HCT116 (cell line): ENCODE measurements around the gene PRR16. TPM values are rescaled to one million over a fixed set of nuclear protein-coding genes. Genes with fewer than 3 reads are reported as not detected.

Experiments used
- ATAC-seq: fragments of 200-7000 bp; cut with Tn5 transposase; 2 replicates; pipeline ENCODE4 v1.9.1; 2020; ENCODE audit warnings: mild to moderate bottlenecking, moderate library complexity
- BruUV-seq: library from RNA; stranded (reverse); fragments of 400-500 nt; replicated peaks from 2 replicates; lab custom pipeline; 2021; lab: Mats Ljungman, UMichigan
- CTCF ChIA-PET: fragments of 300-600 bp; sonication (Branson Sonifier 250); formaldehyde crosslinking; loops from one replicate; lab custom pipeline; 2021; ENCODE audit warnings: antibody characterized with exemption; lab: Charles Lee
- POLR2A ChIA-PET: fragments of 300-600, 350-600 bp; sonication (Branson Sonifier 250); formaldehyde crosslinking; loops from one replicate; lab custom pipeline; 2021; ENCODE audit warnings: antibody characterized with exemption; lab: Charles Lee
- RAD21 ChIA-PET, 2 experiments: fragments of 300-600 bp; sonication (Branson Sonifier 250); formaldehyde crosslinking; loops; one replicate each; lab custom pipeline; 2023; ENCODE audit warnings: low total read pairs in 2 of 2; ENCODE audit not compliant: uncharacterized antibody in 2 of 2, unreplicated experiment in 2 of 2, low non-redundant PET in 1 of 2; lab: Charles Lee
- DNase-seq: peaks from one replicate; pipeline ENCODE4 v3.0.0-alpha.2; 2010; ENCODE audit warnings: low read depth, low spot score
- H2AFZ ChIP-seq: fragments of 200-600 bp; shearing (Covaris generic), sonication (generic); 2 replicates; pipeline ENCODE4 v1.6.1; 2017; ENCODE audit warnings: low read depth, mixed run types, mixed read lengths, antibody characterized with exemption, low read length; ENCODE audit not compliant: poor library complexity, severe bottlenecking
- H3K27ac ChIP-seq: 2 replicates; pipeline ENCODE4 v1.5.1; 2012; ENCODE audit warnings: low read depth, low read length
- H3K27me3 ChIP-seq: fragments of 200-600 bp; sonication (generic); 2 replicates; pipeline ENCODE4 v1.6.1; 2016; ENCODE audit warnings: mixed run types, low read length, mixed read lengths; ENCODE audit not compliant: insufficient read depth
- H3K36me3 ChIP-seq, 2 experiments: fragments of 200-500 bp in 1 of 2; fragments of 200-600 bp in 1 of 2; sonication (Bioruptor generic) in 1 of 2; sonication (generic) in 1 of 2; 2 replicates each; pipeline versions ENCODE4 v1.5.1 to v1.6.1; 2014 to 2016; ENCODE audit warnings: low read length in 2 of 2, inconsistent platforms in 1 of 2, mixed read lengths in 1 of 2, mixed run types in 1 of 2; ENCODE audit not compliant: insufficient read depth in 2 of 2, control insufficient read depth in 1 of 2
- H3K4me1 ChIP-seq, 2 experiments: fragments of 200-600 bp in 1 of 2; sonication (generic) in 1 of 2; 2 replicates each; pipeline versions ENCODE4 v1.5.1 to v1.6.1; 2012 to 2017; ENCODE audit warnings: low read length in 2 of 2, inconsistent platforms in 1 of 2, mild to moderate bottlenecking in 1 of 2, mixed read lengths in 1 of 2, mixed run types in 1 of 2, moderate library complexity in 1 of 2; ENCODE audit not compliant: insufficient read depth in 2 of 2, control insufficient read depth in 1 of 2
- H3K4me2 ChIP-seq: fragments of 200-600 bp; sonication (generic); 2 replicates; pipeline ENCODE4 v1.6.1; 2017; ENCODE audit warnings: mixed run types, low read length, mixed read lengths
- H3K4me3 ChIP-seq, 2 experiments: fragments of 200-600 bp in 1 of 2; sonication (generic) in 1 of 2; replicated peaks in 1 of 2; 2 replicates each; pipeline ENCODE4 v1.5.1; 2011 to 2016; ENCODE audit warnings: low read length in 2 of 2, control low read depth in 1 of 2, low read depth in 1 of 2, mild to moderate bottlenecking in 1 of 2, mixed read lengths in 1 of 2, mixed run types in 1 of 2
- H3K79me2 ChIP-seq: fragments of 200-600 bp; sonication (generic); 2 replicates; pipeline ENCODE4 v1.6.1; 2017; ENCODE audit warnings: mild to moderate bottlenecking, mixed run types, low read length, moderate library complexity, mixed read lengths; ENCODE audit not compliant: insufficient read depth
- H3K9ac ChIP-seq: fragments of 200-600 bp; sonication (generic); 2 replicates; pipeline ENCODE4 v1.6.1; 2016; ENCODE audit warnings: low read length, mixed read lengths
- H3K9me2 ChIP-seq: fragments of 200-600 bp; sonication (generic), shearing (Covaris generic); 2 replicates; pipeline ENCODE4 v1.6.1; 2017; ENCODE audit warnings: mixed run types, mild to moderate bottlenecking, moderate library complexity; ENCODE audit not compliant: insufficient read depth
- H3K9me3 ChIP-seq, 2 experiments: fragments of 200-500 bp in 1 of 2; fragments of 200-600 bp in 1 of 2; sonication (Bioruptor generic) in 1 of 2; sonication (generic) in 1 of 2; 2 replicates each; pipeline ENCODE4 v1.6.1; 2014 to 2017; ENCODE audit warnings: low read length in 2 of 2, mixed read lengths in 2 of 2, inconsistent platforms in 1 of 2, low read depth in 1 of 2, mild to moderate bottlenecking in 1 of 2, mixed run types in 1 of 2, moderate library complexity in 1 of 2; ENCODE audit not compliant: control insufficient read depth in 1 of 2, insufficient read depth in 1 of 2
- H4K20me1 ChIP-seq: fragments of 200-600 bp; sonication (generic), shearing (Covaris generic); 2 replicates; pipeline ENCODE4 v1.6.1; 2017; ENCODE audit warnings: mixed run types, mild to moderate bottlenecking, moderate library complexity; ENCODE audit not compliant: insufficient read depth
- ZBTB33 ChIP-seq: IDR thresholded peaks from 2 replicates; pipeline ENCODE4 v1.6.1; 2011; ENCODE audit warnings: mild to moderate bottlenecking, low read length, moderate library complexity; ENCODE audit not compliant: insufficient replicate concordance; ENCODE audit errors: extremely low read depth
- intact Hi-C: fragments of 100-400 bp; cut with micrococcal nuclease; formaldehyde crosslinking; loops from 2 replicates; pipeline ENCODE4 v1.10.0; 2022
- total RNA-seq: library from RNA; stranded (reverse); gene quantifications from one replicate; pipeline ENCODE4 v1.2.1, GENCODE V29; 2021; ENCODE audit not compliant: unreplicated experiment
- TF ChIP-seq, protein P1 (sequence below): IDR thresholded peaks from 2 replicates; pipeline ENCODE4 v1.6.1; 2012

PRR16 gene
- total RNA-seq, 1 experiment from 2014 or later: 0.42 TPM

GRCh38 chr5:120567066-120567465, 103.0 kb downstream of the PRR16 start:
- ATAC-seq: no peak
- Histone ChIP-seq H3K4me3 (no peak overlapping the region), H3K4me1 (peaks cover 0 to 4% of the 10 kb centered on the region in 2 experiments; a peak in 1 of 4 replicates), H2AFZ (no peak overlapping the region), H3K9me3 (no peaks in the 10 kb centered on the region), H3K27ac (no peak overlapping the region), H3K9me2 (no peaks in the 10 kb centered on the region), H4K20me1 (no peaks in the 10 kb centered on the region), H3K4me2 (no peak overlapping the region), H3K9ac (no peak overlapping the region), H3K79me2 (no peaks in the 10 kb centered on the region), H3K36me3 (no peaks in the 10 kb centered on the region), H3K27me3 (no peaks in the 10 kb centered on the region)
- RAD21 ChIA-PET: no interaction called here
- no peak for TF ChIP-seq ZBTB33
- no TSS peak for BruUV-seq
- DNase-seq: no peak
- CTCF ChIA-PET: no interaction called here
- POLR2A ChIA-PET: no interaction called here
- intact Hi-C loops: no loop called here

DNA sequence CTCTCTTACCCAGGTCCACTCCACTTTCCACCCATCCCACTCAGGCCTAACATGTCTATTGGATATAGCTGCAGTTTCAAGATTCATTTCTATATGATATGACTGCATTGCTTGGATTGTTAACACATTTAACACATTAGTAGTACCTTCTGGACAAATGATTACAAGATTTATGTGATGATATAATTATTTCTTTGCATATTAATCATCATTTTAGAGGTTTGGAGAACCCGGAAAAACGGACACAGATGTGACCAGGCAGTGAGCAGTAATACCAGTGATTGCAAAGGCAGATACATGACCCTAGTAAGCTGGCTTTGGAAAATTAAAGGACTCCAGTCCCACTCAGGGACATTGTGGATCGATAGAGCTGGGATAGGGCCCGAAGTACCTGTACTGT, 103.8 kb downstream of the PRR16 start:
- intact Hi-C loops: no loop called here
- Histone ChIP-seq H3K4me2 (no peak overlapping the region), H3K4me3 (no peak overlapping the region), H3K9me2 (no peaks in the 10 kb centered on the region), H3K9ac (no peak overlapping the region), H3K4me1 (peaks cover 0 to 4% of the 10 kb centered on the region in 2 experiments; a peak in 1 of 4 replicates), H3K9me3 (no peaks in the 10 kb centered on the region), H3K27me3 (no peaks in the 10 kb centered on the region), H2AFZ (no peak overlapping the region)
- no peak for ATAC-seq
- ChIA-PET CTCF (no interaction called here), POLR2A (no interaction called here), RAD21 (no interaction called here)
- no peak for DNase-seq
- no TSS peak for BruUV-seq
- TF ChIP-seq, protein P1, sequence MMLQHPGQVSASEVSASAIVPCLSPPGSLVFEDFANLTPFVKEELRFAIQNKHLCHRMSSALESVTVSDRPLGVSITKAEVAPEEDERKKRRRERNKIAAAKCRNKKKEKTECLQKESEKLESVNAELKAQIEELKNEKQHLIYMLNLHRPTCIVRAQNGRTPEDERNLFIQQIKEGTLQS: no peak
- TF ChIP-seq, all 23 proteins: peak for 0
- Histone ChIP-seq H3K79me2 (no peaks in the 10 kb centered on the region), H4K20me1 (no peaks in the 10 kb centered on the region), H3K36me3 (no peaks in the 10 kb centered on the region), H3K27ac (no peak overlapping the region)
